HCT116 (cell line): ENCODE measurements around the gene GIMAP6. TPM values are rescaled to one million over a fixed set of nuclear protein-coding genes. Genes with fewer than 3 reads are reported as not detected.

Experiments used
- ATAC-seq: fragments of 200-7000 bp; cut with Tn5 transposase; 2 replicates; pipeline ENCODE4 v1.9.1; 2020; ENCODE audit warnings: mild to moderate bottlenecking, moderate library complexity
- BruUV-seq: library from RNA; stranded (reverse); fragments of 400-500 nt; replicated peaks from 2 replicates; lab custom pipeline; 2021; lab: Mats Ljungman, UMichigan
- CTCF ChIA-PET: fragments of 300-600 bp; sonication (Branson Sonifier 250); formaldehyde crosslinking; loops from one replicate; lab custom pipeline; 2021; ENCODE audit warnings: antibody characterized with exemption; lab: Charles Lee
- POLR2A ChIA-PET: fragments of 300-600, 350-600 bp; sonication (Branson Sonifier 250); formaldehyde crosslinking; loops from one replicate; lab custom pipeline; 2021; ENCODE audit warnings: antibody characterized with exemption; lab: Charles Lee
- RAD21 ChIA-PET, 2 experiments: fragments of 300-600 bp; sonication (Branson Sonifier 250); formaldehyde crosslinking; loops; one replicate each; lab custom pipeline; 2023; ENCODE audit warnings: low total read pairs in 2 of 2; ENCODE audit not compliant: uncharacterized antibody in 2 of 2, unreplicated experiment in 2 of 2, low non-redundant PET in 1 of 2; lab: Charles Lee
- DNase-seq: peaks from one replicate; pipeline ENCODE4 v3.0.0-alpha.2; 2010; ENCODE audit warnings: low read depth, low spot score
- H2AFZ ChIP-seq: fragments of 200-600 bp; shearing (Covaris generic), sonication (generic); 2 replicates; pipeline ENCODE4 v1.6.1; 2017; ENCODE audit warnings: low read depth, mixed run types, mixed read lengths, antibody characterized with exemption, low read length; ENCODE audit not compliant: poor library complexity, severe bottlenecking
- H3K27ac ChIP-seq: 2 replicates; pipeline ENCODE4 v1.5.1; 2012; ENCODE audit warnings: low read depth, low read length
- H3K27me3 ChIP-seq: fragments of 200-600 bp; sonication (generic); 2 replicates; pipeline ENCODE4 v1.6.1; 2016; ENCODE audit warnings: mixed run types, low read length, mixed read lengths; ENCODE audit not compliant: insufficient read depth
- H3K36me3 ChIP-seq, 2 experiments: fragments of 200-500 bp in 1 of 2; fragments of 200-600 bp in 1 of 2; sonication (Bioruptor generic) in 1 of 2; sonication (generic) in 1 of 2; 2 replicates each; pipeline versions ENCODE4 v1.5.1 to v1.6.1; 2014 to 2016; ENCODE audit warnings: low read length in 2 of 2, inconsistent platforms in 1 of 2, mixed read lengths in 1 of 2, mixed run types in 1 of 2; ENCODE audit not compliant: insufficient read depth in 2 of 2, control insufficient read depth in 1 of 2
- H3K4me1 ChIP-seq, 2 experiments: fragments of 200-600 bp in 1 of 2; sonication (generic) in 1 of 2; 2 replicates each; pipeline versions ENCODE4 v1.5.1 to v1.6.1; 2012 to 2017; ENCODE audit warnings: low read length in 2 of 2, inconsistent platforms in 1 of 2, mild to moderate bottlenecking in 1 of 2, mixed read lengths in 1 of 2, mixed run types in 1 of 2, moderate library complexity in 1 of 2; ENCODE audit not compliant: insufficient read depth in 2 of 2, control insufficient read depth in 1 of 2
- H3K4me2 ChIP-seq: fragments of 200-600 bp; sonication (generic); 2 replicates; pipeline ENCODE4 v1.6.1; 2017; ENCODE audit warnings: mixed run types, low read length, mixed read lengths
- H3K4me3 ChIP-seq, 2 experiments: fragments of 200-600 bp in 1 of 2; sonication (generic) in 1 of 2; replicated peaks in 1 of 2; 2 replicates each; pipeline ENCODE4 v1.5.1; 2011 to 2016; ENCODE audit warnings: low read length in 2 of 2, control low read depth in 1 of 2, low read depth in 1 of 2, mild to moderate bottlenecking in 1 of 2, mixed read lengths in 1 of 2, mixed run types in 1 of 2
- H3K79me2 ChIP-seq: fragments of 200-600 bp; sonication (generic); 2 replicates; pipeline ENCODE4 v1.6.1; 2017; ENCODE audit warnings: mild to moderate bottlenecking, mixed run types, low read length, moderate library complexity, mixed read lengths; ENCODE audit not compliant: insufficient read depth
- H3K9ac ChIP-seq: fragments of 200-600 bp; sonication (generic); 2 replicates; pipeline ENCODE4 v1.6.1; 2016; ENCODE audit warnings: low read length, mixed read lengths
- H3K9me2 ChIP-seq: fragments of 200-600 bp; sonication (generic), shearing (Covaris generic); 2 replicates; pipeline ENCODE4 v1.6.1; 2017; ENCODE audit warnings: mixed run types, mild to moderate bottlenecking, moderate library complexity; ENCODE audit not compliant: insufficient read depth
- H3K9me3 ChIP-seq, 2 experiments: fragments of 200-500 bp in 1 of 2; fragments of 200-600 bp in 1 of 2; sonication (Bioruptor generic) in 1 of 2; sonication (generic) in 1 of 2; 2 replicates each; pipeline ENCODE4 v1.6.1; 2014 to 2017; ENCODE audit warnings: low read length in 2 of 2, mixed read lengths in 2 of 2, inconsistent platforms in 1 of 2, low read depth in 1 of 2, mild to moderate bottlenecking in 1 of 2, mixed run types in 1 of 2, moderate library complexity in 1 of 2; ENCODE audit not compliant: control insufficient read depth in 1 of 2, insufficient read depth in 1 of 2
- H4K20me1 ChIP-seq: fragments of 200-600 bp; sonication (generic), shearing (Covaris generic); 2 replicates; pipeline ENCODE4 v1.6.1; 2017; ENCODE audit warnings: mixed run types, mild to moderate bottlenecking, moderate library complexity; ENCODE audit not compliant: insufficient read depth
- ATF3 ChIP-seq: IDR thresholded peaks from 2 replicates; pipeline ENCODE4 v1.6.1; 2012
- CBX3 ChIP-seq: IDR thresholded peaks from 2 replicates; pipeline ENCODE4 v1.6.1; 2012; ENCODE audit warnings: low read depth
- CEBPB ChIP-seq: IDR thresholded peaks from 2 replicates; pipeline ENCODE4 v1.6.1; 2012; ENCODE audit warnings: low read depth
- CTCF ChIP-seq, 3 experiments: fragments of 200-600 bp in 1 of 3; sonication (generic) in 1 of 3; IDR thresholded peaks in 2 of 3; conservative IDR thresholded peaks in 1 of 3; 2 replicates each; pipeline ENCODE4 v1.5.1; 2012 to 2017; ENCODE audit warnings: low read depth in 2 of 3, low read length in 2 of 3, antibody characterized with exemption in 1 of 3, borderline replicate concordance in 1 of 3, control low read depth in 1 of 3, mild to moderate bottlenecking in 1 of 3, mixed read lengths in 1 of 3, mixed run types in 1 of 3, moderate library complexity in 1 of 3; ENCODE audit not compliant: insufficient read depth in 1 of 3
- ELF1 ChIP-seq: IDR thresholded peaks from 2 replicates; pipeline ENCODE4 v1.6.1; 2012; ENCODE audit warnings: low read depth, borderline replicate concordance
- EZH2phosphoT487 ChIP-seq: fragments of 200-600 bp; IDR thresholded peaks from 2 replicates; pipeline ENCODE4 v1.6.1; 2018; ENCODE audit warnings: antibody characterized with exemption, borderline replicate concordance
- FOSL1 ChIP-seq: IDR thresholded peaks from 2 replicates; pipeline ENCODE4 v1.6.1; 2012; ENCODE audit warnings: low read depth
- MAX ChIP-seq: IDR thresholded peaks from 2 replicates; pipeline ENCODE4 v1.6.1; 2012
- POLR2AphosphoS5 ChIP-seq: IDR thresholded peaks from 2 replicates; pipeline ENCODE4 v1.6.1; 2011; ENCODE audit warnings: mild to moderate bottlenecking, low read depth, low read length, moderate library complexity
- RAD21 ChIP-seq: IDR thresholded peaks from 2 replicates; pipeline ENCODE4 v1.6.1; 2012; ENCODE audit warnings: low read depth, mild to moderate bottlenecking
- REST ChIP-seq: IDR thresholded peaks from 2 replicates; pipeline ENCODE4 v1.6.1; 2012; ENCODE audit warnings: low read depth
- SIN3A ChIP-seq: IDR thresholded peaks from 2 replicates; pipeline ENCODE4 v1.6.1; 2012; ENCODE audit warnings: low read depth
- SP1 ChIP-seq: IDR thresholded peaks from 2 replicates; pipeline ENCODE4 v1.6.1; 2012; ENCODE audit warnings: low read depth
- SRF ChIP-seq: IDR thresholded peaks from 2 replicates; pipeline ENCODE4 v1.6.1; 2012; ENCODE audit warnings: low read depth
- TCF7L2 ChIP-seq: IDR thresholded peaks from 2 replicates; pipeline ENCODE4 v1.7.0; 2011; ENCODE audit warnings: borderline replicate concordance, inconsistent platforms; ENCODE audit not compliant: insufficient read depth, insufficient read length; ENCODE audit errors: extremely low read depth
- YY1 ChIP-seq: IDR thresholded peaks from 2 replicates; pipeline ENCODE4 v1.6.1; 2011; ENCODE audit warnings: low read length, low read depth, moderate library complexity, mild to moderate bottlenecking; ENCODE audit not compliant: insufficient replicate concordance; ENCODE audit errors: extremely low read depth
- ZNF274 ChIP-seq: fragments of 200-500 bp; sonication (Bioruptor generic); IDR thresholded peaks from 2 replicates; pipeline ENCODE4 v1.6.1; 2014; ENCODE audit warnings: mild to moderate bottlenecking, low read depth, low read length, inconsistent platforms
- intact Hi-C: fragments of 100-400 bp; cut with micrococcal nuclease; formaldehyde crosslinking; loops from 2 replicates; pipeline ENCODE4 v1.10.0; 2022
- total RNA-seq: library from RNA; stranded (reverse); gene quantifications from one replicate; pipeline ENCODE4 v1.2.1, GENCODE V29; 2021; ENCODE audit not compliant: unreplicated experiment

Gene GIMAP6
- total RNA-seq, 1 experiment from 2014 or later: 0.12 TPM

GRCh38 chr7:150586785-150587152, 45.4 kb downstream of the GIMAP6 start:
- H3K36me3 ChIP-seq: no peaks in the 10 kb centered on the region
- ATAC-seq (no peak), DNase-seq (no peak)
- no peak overlapping the region for H2AFZ ChIP-seq
- H3K27ac ChIP-seq: no peak overlapping the region
- ChIA-PET CTCF (no interaction called here), RAD21 (no interaction called here), POLR2A (no interaction called here)
- H3K4me2 ChIP-seq: no peak overlapping the region
- no peaks in the 10 kb centered on the region for H3K9me2 ChIP-seq
- H3K4me3 ChIP-seq: no peak overlapping the region
- no peaks in the 10 kb centered on the region for H4K20me1 ChIP-seq
- H3K9ac ChIP-seq: no peak overlapping the region
- no peaks in the 10 kb centered on the region for H3K9me3 ChIP-seq
- H3K27me3 ChIP-seq: peaks cover 9% of the 10 kb centered on the region; the same call in 1 of the 2 replicates
- BruUV-seq: no TSS peak
- intact Hi-C loops: no loop called here
- no peaks in the 10 kb centered on the region for H3K4me1 ChIP-seq
- TF ChIP-seq MAX (no peak), ATF3 (no peak), SIN3A (no peak), RAD21 (no peak), CEBPB (no peak), FOSL1 (no peak), REST (no peak), CBX3 (no peak), YY1 (no peak), TCF7L2 (no peak), CTCF (IDR thresholded peaks at IDR 0.05 in 2 of 3, conservative IDR thresholded peaks at IDR 0.05 in 1 of 3; ENCODE audit: borderline replicate concordance in 1 of 3, insufficient read depth in 1 of 3, low read depth in 2 of 3, low read length in 2 of 3) (no peak), POLR2AphosphoS5 (no peak), EZH2phosphoT487 (no peak), ELF1 (no peak), ZNF274 (no peak), SP1 (no peak), SRF (no peak)
- no peaks in the 10 kb centered on the region for H3K79me2 ChIP-seq
